HG03064 (cell line): ENCODE data around the gene PCMT1.
"Not testable (repeated sequence)": the region's sequence is repeated elsewhere in the genome, so short reads cannot be mapped to it uniquely, and the experiment has no call there.

ENCODE experiments used
- ATAC-seq: cut with Tn5 transposase; IDR thresholded peaks from one replicate; pipeline ENCODE4 v1.9.1; 2021; ENCODE audit warnings: low read depth; ENCODE audit not compliant: unreplicated experiment

The PCMT1 gene

GRCh38 chr6:149809798-149810197, 60.3 kb downstream of the PCMT1 start:
- ATAC-seq, result no peak

- ATAC-seq, result no peak
Observed at GRCh38 chr6:149813351-149813750, 63.8 kb downstream of the PCMT1 start.

DNA sequence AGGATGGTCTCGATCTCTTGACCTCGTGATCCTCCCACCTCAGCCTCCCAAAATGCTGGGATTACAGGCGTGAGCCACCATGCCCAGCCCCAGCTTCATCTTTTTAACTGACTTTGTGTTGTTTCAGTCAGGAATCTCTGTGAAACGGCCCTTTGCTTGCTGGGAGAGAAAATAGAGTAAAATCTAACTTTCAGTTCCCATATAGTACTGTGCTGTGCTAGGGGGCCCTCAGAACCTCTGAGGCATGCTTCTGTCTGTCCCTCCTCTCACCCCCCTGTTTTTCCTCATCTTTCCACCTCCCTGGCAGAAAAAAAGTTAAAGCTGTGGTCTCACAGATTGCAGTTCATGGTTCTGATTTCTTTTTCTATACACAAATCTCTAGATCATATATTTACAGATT, 66.2 kb downstream of the PCMT1 start:
- ATAC-seq, result peak; percentile 63

- ATAC-seq, result no peak
Observed at GRCh38 chr6:149820506-149820905, 71.0 kb downstream of the PCMT1 start.

GRCh38 chr6:149821492-149821891, 72.0 kb downstream of the PCMT1 start:
- ATAC-seq, result no peak

DNA sequence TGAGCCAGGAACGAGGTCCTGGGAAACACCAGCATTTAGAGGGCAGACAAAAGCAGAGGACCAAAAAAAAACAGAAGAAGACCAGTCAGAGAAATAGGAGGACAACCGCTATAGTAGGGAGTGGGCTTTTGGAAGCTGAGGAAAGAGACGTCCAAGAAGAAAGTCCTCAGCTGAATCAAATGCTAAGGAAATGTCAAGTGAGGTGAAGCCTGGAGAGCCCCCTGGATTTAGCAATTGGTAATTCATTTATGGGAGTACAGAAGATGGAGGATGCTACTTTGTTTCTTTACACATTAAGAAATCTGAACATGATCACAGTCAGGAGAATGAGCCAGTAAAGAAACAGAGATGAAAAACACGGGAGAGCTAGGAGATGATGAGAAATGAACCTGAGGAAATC, 73.5 kb downstream of the PCMT1 start:
- no peak for ATAC-seq

DNA sequence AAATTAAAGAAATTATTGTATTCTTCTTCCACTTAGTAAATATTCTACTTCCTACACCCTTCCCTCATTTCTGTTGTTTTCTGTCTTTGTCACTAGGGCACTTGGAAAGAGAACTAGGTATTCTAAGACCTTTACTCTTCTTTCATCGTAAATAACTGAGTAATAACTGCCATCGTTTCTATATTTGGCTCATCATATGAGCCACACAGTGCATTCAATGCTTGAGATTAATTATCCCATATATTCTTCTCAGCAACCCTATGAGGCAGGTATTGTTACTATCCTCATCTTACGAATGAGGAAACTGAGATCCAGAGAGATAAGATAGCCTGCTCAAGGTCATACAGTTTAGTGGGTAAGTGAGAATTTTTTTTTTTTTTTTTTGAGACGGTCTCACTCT, 75.8 kb downstream of the PCMT1 start:
- no peak for ATAC-seq

DNA sequence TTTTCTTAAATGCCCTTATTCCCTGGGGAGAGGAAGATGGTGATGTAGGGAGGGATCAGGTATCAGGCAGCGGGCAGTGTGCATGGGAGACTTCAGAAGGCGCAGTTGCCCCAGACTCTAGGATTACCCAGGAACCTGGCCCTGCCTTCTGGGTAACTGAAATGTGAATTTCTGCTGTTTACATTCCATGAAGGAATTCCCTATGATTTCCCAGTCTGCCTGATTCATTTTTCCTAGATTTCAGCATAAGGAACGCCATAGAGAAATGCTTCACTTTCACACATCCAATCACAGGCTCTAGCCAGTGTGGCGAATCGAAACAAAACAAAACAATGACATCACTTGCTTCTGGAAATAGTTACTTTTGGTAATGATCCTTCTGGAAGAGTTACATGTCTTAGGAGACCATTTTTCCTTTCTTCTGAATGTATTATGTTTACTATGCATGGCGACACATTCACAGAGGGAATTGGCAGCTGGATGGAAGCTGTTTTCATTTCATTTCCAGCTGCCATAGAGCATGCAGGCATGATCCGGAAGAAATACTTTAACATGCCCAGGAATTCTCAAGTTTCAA, 81.3 kb downstream of the PCMT1 start:
- no peak for ATAC-seq

- no peak for ATAC-seq
Observed at GRCh38 chr6:149831308-149831820, 81.8 kb downstream of the PCMT1 start.

GRCh38 chr6:149833651-149834050, 84.1 kb downstream of the PCMT1 start:
- no peak for ATAC-seq

DNA sequence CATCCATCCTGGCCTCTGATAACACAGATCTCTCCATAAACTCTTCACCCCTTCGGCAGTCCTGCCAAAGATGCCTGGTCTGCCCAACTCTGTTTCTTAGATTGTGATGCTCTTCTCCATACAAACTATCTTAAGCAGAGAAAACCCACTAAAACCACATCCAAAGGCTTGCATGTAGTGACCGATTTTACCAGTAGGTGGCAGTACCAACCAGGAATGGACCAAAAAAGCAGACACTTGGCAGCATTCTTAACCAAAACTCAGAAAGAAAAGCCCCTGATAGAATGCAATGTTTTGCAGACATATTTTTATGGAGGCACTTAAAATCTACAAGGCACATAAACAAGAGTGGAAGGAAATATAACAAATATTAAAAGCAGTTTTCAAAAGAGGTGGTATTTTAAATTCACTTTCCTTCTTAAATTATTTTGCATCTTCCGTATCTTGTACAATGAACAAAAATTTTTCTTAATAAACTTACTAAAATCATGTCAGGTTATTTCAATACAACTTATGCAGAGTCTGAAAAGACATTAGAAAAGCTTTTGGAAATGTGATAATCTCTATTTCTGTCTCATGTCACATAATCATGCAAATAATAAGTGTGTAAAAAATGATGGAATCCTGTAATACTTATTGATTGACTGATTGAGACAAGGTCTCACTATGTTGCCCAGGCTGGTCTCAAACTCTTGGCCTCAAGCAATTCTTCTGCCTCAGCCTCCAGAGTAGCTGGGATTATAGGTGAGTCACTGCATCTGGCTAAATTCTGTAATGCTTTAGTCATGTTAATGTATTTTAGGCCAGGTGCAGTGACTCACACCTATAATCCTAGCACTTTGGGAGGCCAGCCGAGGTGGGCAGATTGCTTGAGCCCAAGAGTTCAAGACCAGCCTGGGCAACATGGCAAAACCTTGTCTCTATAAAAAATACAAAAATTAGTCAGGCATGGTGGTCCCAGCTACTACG, 85.3 kb downstream of the PCMT1 start:
- ATAC-seq, result no peak

DNA sequence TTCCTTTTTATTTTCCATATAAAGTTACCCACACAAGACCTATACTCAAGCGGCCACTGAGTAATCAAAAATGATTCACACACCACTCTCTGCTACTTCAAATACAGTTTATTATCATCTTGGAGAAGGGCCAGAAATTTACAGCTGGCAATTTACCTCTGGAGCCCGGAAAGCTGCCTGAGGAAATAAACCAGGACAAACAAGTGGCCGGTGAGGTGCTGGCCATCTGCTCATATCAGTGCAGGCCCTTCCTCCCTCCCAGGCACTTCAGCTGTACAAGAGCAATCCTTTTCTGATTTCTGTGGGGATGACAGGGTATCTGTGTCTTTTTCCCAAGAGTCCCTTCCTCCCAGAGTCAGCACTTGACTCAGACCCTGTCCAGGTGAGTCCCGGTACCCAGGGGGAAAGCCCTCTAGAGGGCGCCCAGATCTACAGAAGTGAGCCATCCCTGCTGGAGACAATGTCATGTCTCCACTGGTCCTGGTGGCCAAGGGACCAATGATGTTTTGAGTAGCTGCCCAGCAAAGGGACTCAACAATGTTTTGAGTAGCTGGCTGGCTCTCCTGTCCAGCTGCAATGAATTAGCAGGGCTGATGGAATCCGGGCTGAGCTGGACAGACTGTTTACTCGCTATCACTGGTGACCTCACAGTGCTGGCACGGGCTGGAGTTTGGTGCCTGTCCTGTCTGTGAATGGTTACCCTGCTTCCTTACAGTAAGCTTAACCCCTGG, 91.0 kb downstream of the PCMT1 start:
- ATAC-seq, result no peak

DNA sequence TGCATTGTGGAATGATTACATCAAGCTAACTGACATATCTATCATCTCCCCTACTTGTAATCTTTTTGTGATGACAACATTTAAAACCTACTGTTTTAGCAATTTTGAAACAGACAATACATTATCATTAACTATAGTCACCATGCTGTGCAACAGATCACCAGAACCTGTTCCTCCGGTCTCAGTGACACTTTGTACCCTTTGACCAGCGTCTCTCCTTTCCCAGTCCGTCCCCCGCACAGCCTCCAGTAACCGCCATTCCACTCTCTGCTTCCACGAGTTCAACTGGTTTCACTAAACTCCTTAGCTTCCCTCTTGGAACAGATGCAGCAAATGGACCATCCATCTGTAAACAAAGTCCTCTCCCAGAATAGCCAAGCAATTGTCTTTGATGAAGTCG, 92.8 kb downstream of the PCMT1 start:
- no peak for ATAC-seq

DNA sequence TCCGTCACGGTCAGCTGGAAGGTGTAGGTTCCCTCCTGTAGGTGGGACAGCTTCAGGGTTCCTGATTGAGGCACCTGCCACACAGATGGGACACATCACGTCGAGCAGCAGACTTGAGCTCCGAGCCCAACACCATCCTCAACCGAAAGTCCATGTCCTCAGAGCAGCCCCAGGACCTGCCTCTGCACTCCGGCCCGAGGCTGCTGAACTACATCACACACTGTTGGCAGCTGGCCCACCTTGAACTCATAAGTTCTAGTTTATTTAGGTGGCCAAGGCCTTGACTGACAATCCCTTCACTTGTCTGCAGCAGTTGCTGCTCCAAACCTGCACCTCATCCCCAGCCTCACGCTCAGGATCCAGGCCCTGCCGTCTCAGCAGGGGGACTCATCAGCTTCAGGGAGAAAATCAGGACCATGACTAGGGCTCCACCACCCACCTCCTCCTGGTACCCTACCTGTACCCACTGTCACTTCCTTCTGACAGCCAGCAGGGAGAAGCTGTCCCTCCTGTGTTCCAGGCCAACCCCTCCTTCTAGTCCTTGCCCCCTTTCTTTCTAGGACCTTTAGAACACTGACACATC, 93.6 kb downstream of the PCMT1 start:
- ATAC-seq, result no peak

DNA sequence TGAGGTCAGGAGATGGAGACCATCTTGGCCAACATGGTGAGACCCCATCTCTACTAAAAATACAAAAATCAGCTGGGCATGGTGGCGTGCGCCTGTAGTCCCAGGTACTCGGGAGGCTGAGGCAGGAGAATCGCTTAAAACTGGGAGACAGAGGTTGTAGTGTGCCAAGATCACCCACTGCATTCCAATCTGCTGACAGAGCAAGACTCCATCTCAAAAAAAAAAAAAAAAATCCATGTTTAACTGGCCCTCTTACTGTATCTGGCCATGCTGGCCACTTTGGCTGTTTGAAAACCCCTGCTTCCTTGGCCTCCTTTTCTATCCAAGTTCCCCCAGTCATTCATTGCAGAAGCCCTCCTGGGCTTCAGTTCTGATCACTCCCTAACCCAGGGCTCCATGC, 94.5 kb downstream of the PCMT1 start:
- not testable (repeated sequence) for ATAC-seq

GRCh38 chr6:149844480-149844879, 94.9 kb downstream of the PCMT1 start:
- ATAC-seq, result no peak

DNA sequence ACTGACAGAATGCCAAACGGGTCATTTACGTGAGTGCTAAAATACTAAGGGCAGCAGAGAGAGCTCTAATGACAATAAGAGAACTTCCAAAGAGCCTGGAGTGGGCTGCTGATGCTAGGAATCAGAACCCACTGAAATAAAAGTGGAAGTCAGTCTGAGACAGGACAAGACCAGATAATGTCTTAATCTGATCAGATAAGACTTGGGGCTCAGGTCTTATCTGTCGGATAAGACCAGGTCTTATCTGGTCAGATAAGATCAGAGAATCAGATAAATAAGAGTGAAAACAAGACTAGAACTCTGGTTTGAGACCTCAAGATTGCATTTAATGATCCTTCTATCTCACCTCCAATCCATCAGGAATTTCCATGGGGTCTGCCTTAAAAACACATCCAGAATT, 96.0 kb downstream of the PCMT1 start:
- no peak for ATAC-seq

DNA sequence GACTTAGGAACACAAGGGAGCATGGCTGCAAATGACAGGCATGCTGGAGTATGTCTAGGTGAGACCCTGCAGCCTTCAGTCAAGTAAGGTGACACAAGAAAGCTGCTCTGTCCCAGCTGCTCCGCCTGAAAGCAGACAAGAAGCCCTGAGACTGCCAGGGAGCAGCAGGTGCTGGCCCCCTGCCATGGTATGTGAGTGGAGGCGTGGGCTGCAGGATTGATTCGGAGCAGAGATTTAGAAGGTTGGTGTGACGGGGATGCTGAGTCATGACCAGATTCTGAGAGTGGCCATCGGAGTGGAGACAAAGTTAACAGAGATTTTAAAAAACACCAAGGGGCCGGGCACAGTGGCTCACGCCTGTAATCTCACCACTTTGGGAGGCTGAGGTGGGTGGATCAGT, 96.8 kb downstream of the PCMT1 start:
- ATAC-seq, result no peak

DNA sequence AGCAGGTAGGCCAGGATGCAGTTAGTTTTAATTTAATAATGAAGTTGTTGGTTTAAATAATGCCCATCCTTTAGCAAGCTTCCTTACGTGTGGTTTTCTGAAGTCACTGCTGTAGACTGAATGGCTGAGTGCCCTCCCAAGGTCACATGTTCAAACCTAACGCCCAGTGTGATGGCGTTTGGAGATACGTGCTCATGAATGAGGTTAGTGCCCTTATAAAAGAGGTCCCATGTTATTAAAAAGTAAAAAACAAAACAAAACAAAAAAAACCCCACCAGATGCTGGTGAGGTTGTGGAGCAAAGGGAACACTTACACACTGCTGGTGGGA, 98.4 kb downstream of the PCMT1 start:
- ATAC-seq, result no peak

GRCh38 chr6:149848343-149848742, 98.8 kb downstream of the PCMT1 start:
- ATAC-seq, result not testable (repeated sequence)
